Mesenchymal stem cell (in vitro differentiated cells and primary cell): ENCODE results near the gene GPATCH2L. TPM values are rescaled to one million over a fixed set of nuclear protein-coding genes. Genes with fewer than 3 reads are reported as not detected.

Source experiments
- DNase-seq: peaks from one replicate; pipeline ENCODE4 v3.0.0-alpha.2; 2013
- H2AFZ ChIP-seq: one replicate; pipeline ENCODE4 v1.6.1; 2013; ENCODE audit warnings: low read depth, mild to moderate bottlenecking, control low read depth, inconsistent platforms, low read length, moderate library complexity
- H2AK5ac ChIP-seq: 2 replicates; pipeline ENCODE4 v1.6.1; 2013; ENCODE audit warnings: low read length, moderate library complexity, mild to moderate bottlenecking, inconsistent platforms; ENCODE audit not compliant: severe bottlenecking
- H2BK120ac ChIP-seq: one replicate; pipeline ENCODE4 v1.6.1; 2013; ENCODE audit warnings: low read depth, mild to moderate bottlenecking, inconsistent platforms, low read length, moderate library complexity
- H2BK12ac ChIP-seq, 2 experiments: one replicate each; pipeline ENCODE4 v1.6.1; 2013; ENCODE audit warnings: inconsistent platforms in 2 of 2, low read length in 2 of 2, mild to moderate bottlenecking in 2 of 2, moderate library complexity in 2 of 2, control low read depth in 1 of 2
- H2BK15ac ChIP-seq: one replicate; pipeline ENCODE4 v1.6.1; 2013; ENCODE audit warnings: mild to moderate bottlenecking, low read depth, inconsistent platforms; ENCODE audit not compliant: poor library complexity, severe bottlenecking
- H2BK5ac ChIP-seq: 2 replicates; pipeline ENCODE4 v1.6.1; 2013; ENCODE audit warnings: low read depth, mild to moderate bottlenecking, low read length, control low read depth, inconsistent platforms; ENCODE audit not compliant: poor library complexity, severe bottlenecking
- H3K14ac ChIP-seq, 2 experiments: one replicate each; pipeline ENCODE4 v1.6.1; 2013; ENCODE audit warnings: inconsistent platforms in 2 of 2, low read length in 2 of 2, control low read depth in 1 of 2, mild to moderate bottlenecking in 1 of 2, moderate library complexity in 1 of 2
- H3K18ac ChIP-seq, 2 experiments: one replicate each; pipeline ENCODE4 v1.6.1; 2013; ENCODE audit warnings: inconsistent platforms in 2 of 2, low read length in 2 of 2, control low read depth in 1 of 2, low read depth in 1 of 2, mild to moderate bottlenecking in 1 of 2
- H3K23ac ChIP-seq, 2 experiments: one replicate each; pipeline ENCODE4 v1.6.1; 2013; ENCODE audit warnings: inconsistent platforms in 2 of 2, low read length in 2 of 2, mild to moderate bottlenecking in 2 of 2, moderate library complexity in 2 of 2, control low read depth in 1 of 2
- H3K27ac ChIP-seq: 2 replicates; pipeline ENCODE4 v1.5.1; 2013; ENCODE audit warnings: mild to moderate bottlenecking, moderate library complexity, low read length, control low read depth, inconsistent platforms; ENCODE audit not compliant: poor library complexity, severe bottlenecking
- H3K27me3 ChIP-seq, 2 experiments: 2 replicates each; pipeline versions ENCODE4 v1.6.1 to v1.7.0; 2013; ENCODE audit warnings: low read length in 2 of 2, mild to moderate bottlenecking in 2 of 2, moderate library complexity in 2 of 2, control low read depth in 1 of 2, inconsistent platforms in 1 of 2; ENCODE audit not compliant: control insufficient read depth in 1 of 2, insufficient read depth in 1 of 2
- H3K36me3 ChIP-seq, 2 experiments: 2 replicates each; pipeline versions ENCODE4 v1.6.1 to v1.7.0; 2013; ENCODE audit warnings: low read length in 2 of 2, control low read depth in 1 of 2, inconsistent platforms in 1 of 2, low read depth in 1 of 2, mild to moderate bottlenecking in 1 of 2; ENCODE audit not compliant: insufficient read depth in 2 of 2, control insufficient read depth in 1 of 2
- H3K4ac ChIP-seq, 2 experiments: one replicate each; pipeline ENCODE4 v1.6.1; 2013; ENCODE audit warnings: inconsistent platforms in 2 of 2, low read length in 2 of 2, mild to moderate bottlenecking in 2 of 2, moderate library complexity in 2 of 2, control low read depth in 1 of 2, low read depth in 1 of 2
- H3K4me1 ChIP-seq: 2 replicates; pipeline ENCODE4 v1.6.1; 2013; ENCODE audit warnings: low read depth, low read length, control low read depth; ENCODE audit not compliant: control insufficient read depth, insufficient read depth
- H3K4me2 ChIP-seq: 2 replicates; pipeline ENCODE4 v1.6.1; 2013; ENCODE audit warnings: low read length, mild to moderate bottlenecking, inconsistent platforms; ENCODE audit not compliant: poor library complexity, severe bottlenecking
- H3K4me3 ChIP-seq, 2 experiments: 2 replicates each; pipeline versions ENCODE4 v1.5.1 to v1.7.0; 2013; ENCODE audit warnings: low read length in 2 of 2, mild to moderate bottlenecking in 2 of 2, control low read depth in 1 of 2, low read depth in 1 of 2; ENCODE audit not compliant: insufficient read depth in 1 of 2
- H3K79me1 ChIP-seq: replicated peaks from 2 replicates; pipeline ENCODE4 v1.6.1; 2013; ENCODE audit warnings: mild to moderate bottlenecking, control low read depth, low read length, inconsistent platforms; ENCODE audit not compliant: poor library complexity, severe bottlenecking
- H3K9ac ChIP-seq: 2 replicates; pipeline ENCODE4 v1.7.0; 2013; ENCODE audit warnings: mild to moderate bottlenecking, low read length, moderate library complexity
- H3K9me3 ChIP-seq: 2 replicates; pipeline ENCODE4 v1.7.0; 2013; ENCODE audit warnings: mild to moderate bottlenecking, low read length; ENCODE audit not compliant: control insufficient read depth
- H4K8ac ChIP-seq: one replicate; pipeline ENCODE4 v1.6.1; 2013; ENCODE audit warnings: inconsistent platforms, mild to moderate bottlenecking, low read length, moderate library complexity
- H4K91ac ChIP-seq: one replicate; pipeline ENCODE4 v1.6.1; 2013; ENCODE audit warnings: mild to moderate bottlenecking, low read length, inconsistent platforms
- WGBS: methylation state at CpG from one replicate; pipeline ENCODE4 v1.1.7; 2013; ENCODE audit warnings: mixed read lengths; 5-methylcytosine and 5-hydroxymethylcytosine counted together
- polyA plus RNA-seq, 2 experiments: library from polyadenylated mRNA; stranded (reverse); fragments of 200-250 nt; gene quantifications; one replicate each; pipeline ENCODE4 v1.2.3, GENCODE V29; 2013

Gene GPATCH2L
- 15.0 TPM for polyA plus RNA-seq (2013, experiment 1 of 2)
- 14.9 TPM for polyA plus RNA-seq (2013, experiment 2 of 2)

GRCh38 chr14:76151398-76152332 lies at the start of gene GPATCH2L:
GPATCH2L (plus strand) TSS chr14:76151922; CDS start chr14:76154364, 2,442 bp downstream.
- Histone ChIP-seq H3K4me3 (peak within 1 kb of the TSS; percentile 96 to 97), H3K4me1 (peaks cover 6% of the 10 kb centered on the region), H3K4ac (peak within 1 kb of the TSS; percentile 79 to 93), H2BK120ac (no peak within 1 kb of the TSS), H3K79me1 (no peaks in the 10 kb centered on the region), H3K9ac (peak within 1 kb of the TSS; percentile 96), H3K36me3 (peaks cover 6 to 30% of the 10 kb centered on the region in 2 experiments), H3K14ac (peak within 1 kb of the TSS; percentile 59 to 87), H4K91ac (peak within 1 kb of the TSS; percentile 36), H2AK5ac (peak within 1 kb of the TSS; percentile 49), H4K8ac (peak within 1 kb of the TSS; percentile 94), H3K18ac (peak within 1 kb of the TSS; percentile 77 to 98), H2AFZ (peak within 1 kb of the TSS; percentile 97), H3K27ac (peak within 1 kb of the TSS; percentile 85), H3K23ac (peak within 1 kb of the TSS in 1 of 2 experiments; percentile 81), H2BK15ac (peak within 1 kb of the TSS; percentile 87), H2BK12ac (no peak within 1 kb of the TSS), H3K27me3 (peaks cover 17 to 20% of the 10 kb centered on the region in 2 experiments), H3K4me2 (peak within 1 kb of the TSS; percentile 93), H2BK5ac (peak within 1 kb of the TSS; percentile 94), H3K9me3 (no peaks in the 10 kb centered on the region)
- 3% methylated on average over 32 of the region's 43 CpGs for WGBS
- DNase-seq: peak; percentile 94

GRCh38 chr14:76104802-76105355 lies 46.8 kb upstream of the GPATCH2L start:
- Histone ChIP-seq H3K9ac (no peak overlapping the region), H2AFZ (no peak overlapping the region), H3K9me3 (no peaks in the 10 kb centered on the region), H3K79me1 (no peaks in the 10 kb centered on the region), H4K91ac (no peak overlapping the region), H3K14ac (no peak overlapping the region), H3K4me2 (no peak overlapping the region), H2BK120ac (no peak overlapping the region), H2BK15ac (no peak overlapping the region), H3K4ac (no peak overlapping the region), H3K23ac (no peak overlapping the region), H3K4me3 (no peak overlapping the region), H3K36me3 (no peaks in the 10 kb centered on the region), H3K27me3 (peaks cover 23 to 40% of the 10 kb centered on the region in 2 experiments), H4K8ac (no peak overlapping the region), H2AK5ac (no peak overlapping the region), H2BK12ac (no peak overlapping the region), H2BK5ac (no peak overlapping the region), H3K18ac (no peak overlapping the region), H3K27ac (no peak overlapping the region), H3K4me1 (no peaks in the 10 kb centered on the region)
- WGBS: 79% methylated on average over 8 of the region's 8 CpGs
- no peak for DNase-seq

GRCh38 chr14:76106188-76106587 lies 45.5 kb upstream of the GPATCH2L start:
- no peak overlapping the region for H2AFZ ChIP-seq
- H2BK15ac ChIP-seq: no peak overlapping the region

More at GRCh38 chr14:76106188-76106587, 45.5 kb upstream of the GPATCH2L start:
- Histone ChIP-seq H4K91ac (no peak overlapping the region), H3K9ac (no peak overlapping the region), H3K4me1 (no peaks in the 10 kb centered on the region), H3K27ac (no peak overlapping the region), H3K4ac (no peak overlapping the region), H3K79me1 (no peaks in the 10 kb centered on the region), H2BK5ac (no peak overlapping the region), H3K9me3 (no peaks in the 10 kb centered on the region), H3K4me2 (no peak overlapping the region), H3K14ac (no peak overlapping the region), H3K36me3 (no peaks in the 10 kb centered on the region), H2BK12ac (no peak overlapping the region), H2BK120ac (no peak overlapping the region), H3K18ac (no peak overlapping the region), H3K23ac (no peak overlapping the region), H3K4me3 (no peak overlapping the region), H3K27me3 (peaks cover 24 to 27% of the 10 kb centered on the region in 2 experiments), H4K8ac (no peak overlapping the region), H2AK5ac (no peak overlapping the region)
- no peak for DNase-seq
- WGBS: 86% methylated on average over 2 of the region's 2 CpGs
